Measurements from ENCODE around the gene ADM2.

The ADM2 gene

DNA sequence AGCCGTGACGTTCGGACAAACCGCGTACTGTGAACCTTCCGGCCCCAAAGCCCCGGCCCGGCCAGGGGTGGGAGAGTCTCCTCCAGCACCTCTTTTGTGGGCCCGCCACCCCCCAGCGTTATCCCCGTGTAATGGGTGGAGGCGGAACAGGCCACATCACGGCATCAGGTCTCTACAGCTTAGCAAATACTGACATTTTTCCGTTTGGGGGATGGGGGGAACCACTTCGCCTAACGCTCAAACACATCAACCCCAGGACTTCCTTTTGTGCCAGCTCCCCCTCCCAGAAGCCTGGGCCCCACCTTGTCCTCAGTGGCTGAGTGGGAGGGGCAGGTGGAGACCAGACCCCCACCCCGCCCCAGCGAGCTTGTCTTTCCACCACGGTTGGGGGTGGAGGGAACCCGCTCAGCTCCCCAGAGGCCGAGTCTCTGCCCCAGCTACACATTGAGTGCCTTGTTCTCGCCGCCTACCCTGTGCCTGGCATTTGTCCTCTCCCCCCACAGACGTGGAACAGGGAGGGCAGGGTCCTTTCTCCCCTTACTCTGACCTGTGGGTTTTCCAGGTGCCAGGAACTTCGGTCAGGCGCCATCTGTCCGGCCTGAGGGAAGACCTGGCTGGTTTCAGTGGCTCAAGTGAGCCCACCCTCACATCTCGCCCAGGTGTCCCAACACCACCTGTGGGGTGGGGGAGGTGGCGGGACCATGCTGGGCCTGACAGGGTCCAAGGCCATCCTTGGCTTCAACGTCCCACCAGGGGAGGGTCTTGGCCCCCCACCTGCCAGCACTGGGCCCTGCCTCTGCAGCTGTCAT, 36.1 kb upstream of the ADM2 start:
- DNase-seq (ENCODE audit: low read depth in 2 of 2) = peak in 1 of 2 donors; percentile 26

GRCh38 chr22:50445880-50446707, 35.2 kb upstream of the ADM2 start:
- no peak for DNase-seq (ENCODE audit: low read depth in 2 of 2)

GRCh38 chr22:50446708-50447575, 34.4 kb upstream of the ADM2 start:
- no peak for DNase-seq (ENCODE audit: low read depth in 2 of 2)

DNA sequence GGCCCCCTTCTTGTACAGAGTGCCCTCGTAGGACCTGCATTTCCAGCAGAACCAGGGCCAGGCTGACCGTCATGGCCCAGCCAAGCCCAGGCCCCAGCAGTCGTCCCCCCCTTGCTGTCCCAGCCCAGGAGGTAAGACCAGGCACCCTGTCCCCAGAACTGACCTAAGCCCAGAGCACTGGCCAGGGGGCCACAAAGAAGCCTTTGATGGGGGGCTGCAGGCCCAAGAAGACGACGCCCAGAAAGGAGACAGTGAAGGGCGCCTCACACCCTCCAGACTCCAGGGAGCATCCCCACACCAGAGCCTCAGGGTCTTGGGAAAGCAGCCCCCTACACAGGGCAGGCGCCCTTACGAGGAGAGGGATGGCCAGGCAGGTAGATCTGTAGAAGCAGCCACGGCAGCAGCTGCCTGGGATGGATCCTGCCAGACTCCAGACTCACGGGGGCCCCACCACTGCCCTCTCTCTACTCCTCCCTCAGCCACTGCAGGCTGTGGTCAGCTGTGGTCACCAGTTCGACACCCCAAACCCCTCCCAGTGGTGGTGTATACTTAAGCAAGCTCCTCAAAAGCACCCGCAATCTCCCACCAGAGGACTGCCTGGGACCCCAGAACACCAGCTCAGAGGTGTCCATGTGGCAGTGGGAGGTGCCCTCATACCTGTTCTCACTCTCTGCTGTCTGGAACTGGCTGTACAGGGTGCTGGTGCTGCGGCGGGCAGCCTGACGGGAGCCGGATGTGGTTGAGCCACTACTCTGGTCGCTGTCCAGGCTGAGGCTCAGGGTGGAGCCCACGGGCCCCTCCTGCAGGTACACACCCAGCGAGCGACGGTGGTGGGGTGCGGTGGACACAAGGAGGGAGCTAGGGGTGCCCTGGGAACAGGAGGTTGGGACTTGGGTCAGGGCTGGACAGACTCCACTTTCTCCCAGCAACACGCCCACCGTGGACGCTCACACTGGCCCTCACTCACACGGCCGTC, 33.5 kb upstream of the ADM2 start:
- no peak for DNase-seq (ENCODE audit: low read depth in 2 of 2)

DNA sequence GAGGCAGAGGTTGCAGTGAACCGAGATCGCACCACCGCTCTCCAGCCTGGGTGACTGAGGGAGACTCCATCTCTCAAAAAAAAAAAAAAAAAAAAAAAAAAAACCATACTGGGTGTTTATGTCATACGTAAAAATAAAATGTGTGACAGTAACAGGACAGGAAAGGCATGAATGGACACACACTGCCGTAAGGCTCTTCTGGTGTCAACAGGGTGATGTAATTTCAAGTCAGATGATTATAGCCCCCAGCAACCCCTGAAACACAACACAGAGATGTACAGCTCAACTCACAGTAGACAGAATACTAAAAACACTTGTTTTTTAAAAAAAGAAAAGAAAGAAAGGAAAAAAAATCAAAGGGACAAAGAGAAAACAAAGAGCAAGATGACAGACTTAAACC, 28.7 kb upstream of the ADM2 start:
- no peak for DNase-seq (ENCODE audit: low read depth in 2 of 2)

DNA sequence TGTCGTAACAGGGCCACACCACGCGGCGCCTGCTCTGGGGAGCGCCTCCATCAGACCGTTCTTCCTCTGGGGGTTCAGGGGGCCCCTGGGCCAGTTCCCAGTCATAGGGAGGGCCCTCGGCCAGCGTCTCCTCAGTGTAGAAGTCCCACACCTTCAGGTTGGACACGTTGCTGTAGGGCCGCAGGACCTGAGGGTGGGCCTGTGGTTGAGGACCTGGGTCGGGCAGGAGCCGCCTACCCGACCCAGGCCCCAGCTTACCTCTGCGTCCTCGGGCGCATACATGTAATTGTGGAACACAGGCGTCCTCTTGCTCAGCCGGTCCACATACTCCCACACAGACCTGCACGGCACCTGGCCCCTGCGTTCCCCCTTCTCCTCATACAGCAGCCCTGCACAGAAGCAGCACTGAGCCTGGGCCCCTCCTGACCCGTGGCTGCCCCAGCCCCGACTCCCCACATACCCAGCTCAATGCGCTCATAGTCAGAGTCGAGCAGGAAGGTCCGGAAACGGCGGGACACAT, 26.7 kb upstream of the ADM2 start:
- DNase-seq (ENCODE audit: low read depth in 2 of 2) = no peak

GRCh38 chr22:50455201-50455600, 26.1 kb upstream of the ADM2 start:
- no peak for DNase-seq (ENCODE audit: low read depth in 2 of 2)

DNA sequence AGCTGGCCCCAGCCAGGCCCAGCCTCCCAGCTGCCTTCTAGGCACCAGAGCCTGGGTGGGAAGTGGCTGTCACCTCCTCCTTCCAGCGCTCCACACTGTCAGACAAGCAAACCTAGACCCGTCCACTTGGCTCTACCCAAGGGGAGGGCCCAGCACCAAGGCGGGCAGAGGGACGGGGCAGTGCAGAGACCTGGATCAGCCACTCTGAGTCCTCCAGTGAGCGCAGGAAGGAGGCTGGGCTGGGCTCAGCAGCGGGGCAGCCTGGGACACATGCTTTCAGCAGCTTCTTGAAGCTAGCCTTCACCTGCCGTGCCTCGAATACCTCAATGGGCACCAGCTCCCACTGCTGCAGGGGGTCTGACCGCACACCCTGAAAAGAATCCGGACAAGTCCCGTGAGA, 25.3 kb upstream of the ADM2 start:
- no peak for DNase-seq (ENCODE audit: low read depth in 2 of 2)

DNA sequence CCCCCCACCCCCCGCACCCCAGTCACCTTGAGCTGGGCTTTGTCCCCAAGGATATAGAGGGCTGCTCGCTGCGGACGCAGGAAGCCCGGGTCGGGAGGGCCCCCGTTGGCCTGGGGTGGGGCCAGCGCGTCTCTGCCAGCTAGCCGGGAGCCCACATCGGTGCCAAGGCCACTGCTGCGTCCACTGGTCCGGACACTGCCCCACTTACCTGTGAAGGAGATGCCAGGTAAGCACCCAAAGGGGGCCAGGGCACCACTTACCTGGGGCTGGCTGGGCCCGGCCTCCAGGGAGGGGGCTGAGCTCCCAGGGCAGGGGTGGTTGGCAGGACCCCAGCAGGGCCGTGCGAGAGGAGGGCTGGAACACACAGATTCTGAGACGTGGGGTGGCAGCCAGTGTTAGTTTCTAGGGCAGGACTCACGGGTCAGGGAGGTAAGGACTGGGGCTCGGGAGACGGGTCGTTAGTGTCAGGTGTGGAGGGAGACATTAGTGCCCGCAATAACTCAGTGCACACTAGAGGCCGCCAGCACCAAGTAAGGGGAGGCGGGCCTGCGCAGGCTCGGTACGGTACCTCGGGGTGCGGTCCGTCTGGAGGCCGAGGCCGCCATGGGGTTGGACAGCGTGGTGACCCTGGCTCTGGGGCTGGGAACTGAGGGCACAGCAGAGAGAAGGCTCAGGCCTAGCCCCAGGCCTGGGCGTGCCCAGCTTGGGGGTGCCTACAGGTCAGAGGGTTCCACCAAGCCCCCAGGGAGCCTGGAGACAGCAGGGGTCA, 24.7 kb upstream of the ADM2 start:
- DNase-seq (ENCODE audit: low read depth in 2 of 2) = no peak

GRCh38 chr22:50459016-50459415, 22.3 kb upstream of the ADM2 start:
- DNase-seq (ENCODE audit: low read depth in 2 of 2) = no peak

GRCh38 chr22:50459496-50460140, 21.7 kb upstream of the ADM2 start:
- DNase-seq (ENCODE audit: low read depth in 2 of 2) = no peak

DNA sequence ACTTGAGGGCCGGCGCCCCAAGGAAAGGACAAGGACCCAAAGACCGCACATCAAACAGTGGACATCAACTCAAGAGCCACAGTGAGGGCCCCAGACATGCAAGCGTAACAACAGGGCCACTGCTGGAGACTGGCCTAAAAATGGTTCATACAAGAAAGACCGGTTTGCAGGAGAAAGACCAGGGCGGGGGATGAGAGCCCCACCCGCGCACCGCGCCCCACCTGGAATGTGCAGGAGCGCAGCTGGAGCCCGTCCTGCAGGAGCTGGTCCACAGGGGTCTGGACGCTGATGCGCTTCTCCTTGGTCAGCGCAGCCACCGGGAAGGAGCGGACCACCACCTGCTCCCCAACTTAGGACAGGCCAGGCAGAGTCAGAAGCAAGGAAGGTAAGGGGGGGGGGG, 20.4 kb upstream of the ADM2 start:
- no peak for DNase-seq (ENCODE audit: low read depth in 2 of 2)

DNA sequence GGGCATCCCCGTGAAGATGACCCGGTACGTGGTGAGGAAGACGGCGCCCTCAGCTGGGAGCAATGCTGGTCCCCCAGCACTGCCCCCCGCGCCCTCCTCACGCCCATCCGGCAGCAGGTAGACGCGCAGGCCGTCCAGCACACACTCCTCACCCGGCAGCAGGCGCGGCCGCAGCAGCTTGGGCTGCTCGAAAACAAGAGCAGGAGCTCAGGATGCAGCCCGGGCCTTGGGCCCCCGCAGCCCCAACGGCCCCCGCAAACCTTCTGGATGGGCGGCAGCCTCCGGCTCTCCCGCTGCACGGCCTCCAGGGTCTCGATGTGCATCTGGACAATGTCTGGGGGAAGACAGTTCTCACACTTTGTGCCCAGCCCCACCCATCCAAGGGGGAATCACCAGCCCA, 19.8 kb upstream of the ADM2 start:
- no peak for DNase-seq (ENCODE audit: low read depth in 2 of 2)

DNA sequence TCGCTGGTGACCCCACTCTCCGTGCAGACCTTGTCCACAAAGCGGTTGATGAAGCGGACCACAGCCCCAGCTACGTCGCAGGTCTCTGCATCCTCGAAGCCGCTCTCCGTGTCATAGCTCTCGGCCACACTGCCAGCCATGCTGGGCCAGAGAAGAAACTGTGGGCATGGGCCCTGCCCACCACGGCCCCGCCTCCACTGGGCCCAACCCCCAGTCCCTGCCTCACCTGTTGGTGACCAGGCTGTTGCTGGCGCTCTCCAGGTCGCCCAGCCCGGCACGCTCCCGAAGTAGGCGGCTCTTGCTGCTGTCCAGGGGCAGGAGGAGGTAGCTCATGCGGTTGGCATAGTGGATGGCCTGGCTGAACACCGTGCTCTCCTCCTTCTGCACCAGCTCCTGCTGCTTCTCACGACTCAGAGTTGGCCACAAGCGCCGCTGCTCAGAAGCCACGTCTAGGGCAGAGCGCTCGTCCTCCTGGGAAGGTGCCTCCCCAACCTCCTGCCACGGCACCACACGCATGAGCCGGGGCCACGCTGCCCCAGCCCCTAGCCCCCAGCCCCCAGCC, 19.3 kb upstream of the ADM2 start:
- DNase-seq (ENCODE audit: low read depth in 2 of 2) = no peak

DNA sequence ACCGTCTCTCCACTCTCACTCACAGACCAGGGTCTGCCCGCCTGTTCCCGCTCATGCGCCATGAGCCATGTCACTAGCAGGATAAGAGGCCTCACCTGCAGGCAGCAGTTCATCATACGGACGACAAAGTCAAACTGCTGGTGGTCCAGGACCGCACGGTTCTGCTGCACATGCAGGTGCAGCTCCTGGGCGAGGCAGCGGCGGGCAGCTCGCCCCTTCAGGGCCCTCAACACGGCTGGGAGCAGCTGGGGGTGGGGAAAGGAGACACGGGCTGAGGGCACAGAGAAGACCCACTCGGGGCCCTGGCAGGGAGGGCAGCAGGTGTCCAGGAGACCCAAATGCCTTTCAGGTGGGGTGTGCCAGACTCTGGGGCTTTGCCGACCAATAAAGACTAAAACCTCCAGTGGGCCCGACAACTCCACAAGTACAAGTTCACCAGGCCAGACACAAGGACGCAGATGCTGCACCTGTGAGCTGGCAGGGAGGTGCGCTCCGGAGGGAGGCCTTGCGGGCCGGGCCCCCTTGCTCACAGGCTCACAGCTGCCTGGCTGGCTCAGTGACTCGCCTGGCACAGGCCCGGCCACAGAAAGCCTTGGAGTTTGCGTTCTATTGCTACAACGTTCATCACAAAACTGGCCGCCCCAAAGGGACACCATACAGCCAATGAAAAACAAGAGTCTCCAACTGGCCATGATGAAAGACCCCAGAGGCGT, 18.0 kb upstream of the ADM2 start:
- no peak for DNase-seq (ENCODE audit: low read depth in 2 of 2)

GRCh38 chr22:50464451-50464850, 16.9 kb upstream of the ADM2 start:
- no peak for DNase-seq (ENCODE audit: low read depth in 2 of 2)

- DNase-seq (ENCODE audit: low read depth in 2 of 2) = no peak
Observed at GRCh38 chr22:50465066-50465930, 16.0 kb upstream of the ADM2 start.

Data from stimulated activated CD8-positive, alpha-beta memory T cell treated with anti-CD3 and anti-CD28 coated beads, Interleukin-2, amount 100 ng/mL, for 48 hours (primary cell).